Endothelial cell (in vitro differentiated cells): ENCODE measurements around the gene PANK4. TPM values are rescaled to one million over a fixed set of nuclear protein-coding genes. Genes with fewer than 3 reads are reported as not detected.

Source experiments
- DNase-seq: peaks from one replicate; pipeline ENCODE4 v3.0.0; 2021; ENCODE audit warnings: low spot score
- H3K27ac Mint-ChIP-seq: one replicate; pipeline ENCODE4 v1.8.0; 2021; ENCODE audit warnings: mixed read lengths, inconsistent platforms; ENCODE audit not compliant: unreplicated experiment
- H3K27me3 Mint-ChIP-seq: one replicate; pipeline ENCODE4 v1.8.0; 2021; ENCODE audit warnings: mild to moderate bottlenecking, moderate library complexity, mixed read lengths, inconsistent platforms; ENCODE audit not compliant: unreplicated experiment
- H3K36me3 Mint-ChIP-seq: one replicate; pipeline ENCODE4 v1.8.0; 2021; ENCODE audit warnings: mild to moderate bottlenecking, low read depth, mixed read lengths, inconsistent platforms; ENCODE audit not compliant: unreplicated experiment
- H3K4me1 Mint-ChIP-seq: one replicate; pipeline ENCODE4 v1.8.0; 2021; ENCODE audit warnings: mild to moderate bottlenecking, mixed read lengths, inconsistent platforms; ENCODE audit not compliant: unreplicated experiment
- H3K4me3 Mint-ChIP-seq: one replicate; pipeline ENCODE4 v1.8.0; 2021; ENCODE audit warnings: mild to moderate bottlenecking, mixed read lengths, inconsistent platforms; ENCODE audit not compliant: unreplicated experiment
- H3K9me3 Mint-ChIP-seq: one replicate; pipeline ENCODE4 v1.8.0; 2021; ENCODE audit warnings: mixed read lengths, inconsistent platforms; ENCODE audit not compliant: unreplicated experiment
- total RNA-seq: library from RNA; stranded (reverse); fragmentation: NEBNext Ultra II Directional; extraction: Animal tissue kit (Norgen Biotek cat#: 25700); gene quantifications from one replicate; pipeline ENCODE4 v1.2.1, GENCODE V29; 2021; ENCODE audit not compliant: unreplicated experiment
- TF ChIP-seq, protein P1 (sequence below): fragments of 200-600 bp; sonication (generic); IDR thresholded peaks from one replicate; pipeline ENCODE4 v1.5.0; 2021; ENCODE audit warnings: antibody characterized with exemption; ENCODE audit not compliant: unreplicated experiment

Gene PANK4
- total RNA-seq, 1 donor from 2014 or later, result 32.3 TPM

DNA sequence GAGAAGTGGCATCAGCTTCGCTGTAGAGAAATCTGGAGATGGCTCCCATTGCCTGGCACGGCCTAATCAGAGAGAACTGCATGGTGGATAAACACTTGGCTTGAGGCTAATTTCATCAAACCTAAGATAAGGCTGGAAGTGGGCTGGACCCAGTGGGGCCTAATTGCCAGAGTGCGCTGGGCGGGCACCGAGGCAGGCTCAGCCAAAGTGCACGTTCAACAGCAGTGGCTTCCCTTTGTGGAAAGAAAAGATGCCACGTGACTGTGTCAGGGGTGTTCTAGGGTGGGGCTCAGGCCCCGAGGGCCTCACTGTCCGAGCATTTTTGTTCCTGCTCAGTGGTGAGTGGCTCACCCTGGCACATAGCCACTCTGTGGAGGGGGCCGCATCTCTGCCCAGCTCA is 44.5 kb downstream of the PANK4 start:
- no peak overlapping the region for H3K4me3 Mint-ChIP-seq
- H3K27ac Mint-ChIP-seq, result no peak overlapping the region
- H3K4me1 Mint-ChIP-seq, result no peaks in the 10 kb centered on the region
- DNase-seq, result no peak
- no peaks in the 10 kb centered on the region for H3K9me3 Mint-ChIP-seq
- TF ChIP-seq, protein P1, sequence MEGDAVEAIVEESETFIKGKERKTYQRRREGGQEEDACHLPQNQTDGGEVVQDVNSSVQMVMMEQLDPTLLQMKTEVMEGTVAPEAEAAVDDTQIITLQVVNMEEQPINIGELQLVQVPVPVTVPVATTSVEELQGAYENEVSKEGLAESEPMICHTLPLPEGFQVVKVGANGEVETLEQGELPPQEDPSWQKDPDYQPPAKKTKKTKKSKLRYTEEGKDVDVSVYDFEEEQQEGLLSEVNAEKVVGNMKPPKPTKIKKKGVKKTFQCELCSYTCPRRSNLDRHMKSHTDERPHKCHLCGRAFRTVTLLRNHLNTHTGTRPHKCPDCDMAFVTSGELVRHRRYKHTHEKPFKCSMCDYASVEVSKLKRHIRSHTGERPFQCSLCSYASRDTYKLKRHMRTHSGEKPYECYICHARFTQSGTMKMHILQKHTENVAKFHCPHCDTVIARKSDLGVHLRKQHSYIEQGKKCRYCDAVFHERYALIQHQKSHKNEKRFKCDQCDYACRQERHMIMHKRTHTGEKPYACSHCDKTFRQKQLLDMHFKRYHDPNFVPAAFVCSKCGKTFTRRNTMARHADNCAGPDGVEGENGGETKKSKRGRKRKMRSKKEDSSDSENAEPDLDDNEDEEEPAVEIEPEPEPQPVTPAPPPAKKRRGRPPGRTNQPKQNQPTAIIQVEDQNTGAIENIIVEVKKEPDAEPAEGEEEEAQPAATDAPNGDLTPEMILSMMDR, result no peak
- peaks cover 7% of the 10 kb centered on the region for H3K27me3 Mint-ChIP-seq
- H3K36me3 Mint-ChIP-seq, result no peaks in the 10 kb centered on the region

DNA sequence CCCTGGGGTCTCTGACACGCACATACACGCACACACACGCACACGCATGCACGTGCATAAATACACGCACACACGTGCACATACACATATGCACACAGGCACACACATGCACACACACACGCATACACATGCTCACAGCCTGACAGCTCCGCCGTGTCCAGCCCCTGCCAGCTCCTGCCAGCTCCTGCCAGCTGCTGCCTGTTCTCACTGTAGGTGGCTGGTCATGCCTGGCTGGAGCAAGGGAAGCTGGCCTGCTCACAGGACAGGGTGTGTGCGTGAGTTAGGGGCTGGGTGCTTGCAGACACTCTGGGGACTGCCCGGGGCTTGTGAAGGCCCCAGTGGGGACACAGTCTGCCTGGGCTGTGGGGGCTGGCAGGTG is 45.4 kb downstream of the PANK4 start:
- Mint-ChIP-seq H3K27me3 (peaks cover 7% of the 10 kb centered on the region), H3K27ac (no peak overlapping the region), H3K9me3 (no peaks in the 10 kb centered on the region), H3K4me3 (no peak overlapping the region), H3K36me3 (no peaks in the 10 kb centered on the region), H3K4me1 (no peaks in the 10 kb centered on the region)
- TF ChIP-seq, protein P1, result no peak
- DNase-seq, result no peak

DNA sequence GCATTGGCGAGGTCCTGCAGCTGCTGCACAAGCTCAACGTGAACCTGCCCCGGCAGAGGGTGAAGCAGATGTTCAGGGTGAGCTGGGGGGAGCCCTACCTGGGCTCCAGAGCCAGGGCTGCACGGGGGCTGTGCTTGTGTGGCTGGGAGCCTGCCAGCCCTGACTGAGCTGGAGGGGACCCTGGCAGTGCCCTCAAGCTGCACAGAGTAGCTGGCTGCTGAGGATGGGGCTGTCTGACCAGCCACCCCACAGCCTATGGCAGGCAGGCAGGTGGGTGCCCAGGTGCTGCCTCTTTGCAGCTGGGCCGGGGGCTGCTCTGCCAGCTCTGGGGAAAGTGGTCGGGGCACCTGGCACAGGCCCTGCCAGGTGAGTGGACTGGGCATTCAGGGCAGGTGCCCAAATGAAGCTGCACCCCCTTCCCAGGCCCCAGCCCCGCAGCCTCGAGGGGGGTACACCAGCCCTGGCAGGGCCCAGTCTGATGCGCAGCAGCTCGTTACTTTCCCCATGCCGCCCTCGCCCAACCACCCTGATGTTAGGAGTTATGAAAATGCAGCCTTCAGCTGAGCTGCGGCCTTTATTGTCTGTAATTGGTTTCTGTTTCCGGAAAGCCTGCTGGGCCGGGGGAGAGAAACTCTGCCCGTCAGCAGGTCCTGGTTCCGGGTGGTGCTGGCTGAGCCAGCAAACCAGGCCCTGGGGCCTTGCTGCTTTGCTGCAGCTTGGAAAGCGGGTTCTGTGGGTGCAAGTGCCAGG is 46.0 kb downstream of the PANK4 start:
- Mint-ChIP-seq H3K36me3 (no peaks in the 10 kb centered on the region), H3K27ac (no peak overlapping the region), H3K4me3 (no peak overlapping the region), H3K9me3 (no peaks in the 10 kb centered on the region), H3K4me1 (no peaks in the 10 kb centered on the region), H3K27me3 (peaks cover 7% of the 10 kb centered on the region)
- TF ChIP-seq, protein P1, result no peak
- no peak for DNase-seq

GRCh38 chr1:2479618-2480017 is 46.8 kb downstream of the PANK4 start:
- TF ChIP-seq, protein P1, result no peak
- Mint-ChIP-seq H3K4me3 (no peak overlapping the region), H3K36me3 (no peaks in the 10 kb centered on the region), H3K27me3 (peaks cover 5% of the 10 kb centered on the region), H3K27ac (no peak overlapping the region), H3K9me3 (no peaks in the 10 kb centered on the region), H3K4me1 (no peaks in the 10 kb centered on the region)
- no peak for DNase-seq

DNA sequence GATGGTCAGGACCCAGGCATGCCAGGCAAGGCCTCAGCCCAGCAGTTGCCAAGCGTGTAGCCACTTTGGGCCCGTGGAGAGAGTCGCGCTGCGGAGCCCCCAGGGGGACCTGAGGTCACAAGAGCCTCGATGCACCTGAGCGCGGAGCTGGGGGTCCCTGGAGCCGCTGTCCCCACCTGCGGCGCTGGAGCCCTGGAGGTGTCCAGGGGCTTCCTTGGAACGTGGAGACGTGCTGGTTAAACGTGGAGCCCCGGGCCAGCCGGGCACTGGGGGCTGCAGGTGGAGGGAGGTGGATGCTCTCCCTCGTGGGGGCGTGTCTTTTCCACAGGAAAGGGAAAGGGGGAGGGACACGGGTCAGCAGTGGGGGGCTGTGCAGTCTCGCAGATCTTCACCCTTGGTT is 47.2 kb downstream of the PANK4 start:
- Mint-ChIP-seq H3K4me3 (no peak overlapping the region), H3K9me3 (no peaks in the 10 kb centered on the region), H3K36me3 (no peaks in the 10 kb centered on the region), H3K4me1 (no peaks in the 10 kb centered on the region), H3K27me3 (peaks cover 5% of the 10 kb centered on the region), H3K27ac (no peak overlapping the region)
- TF ChIP-seq, protein P1, result no peak
- no peak for DNase-seq
